SK-MEL-5 (cell line): ENCODE data around the gene SLC26A2. TPM values are rescaled to one million over a fixed set of nuclear protein-coding genes. Genes with fewer than 3 reads are reported as not detected.

Source experiments
- DNase-seq: peaks from one replicate; pipeline ENCODE4 v3.0.0-alpha.2; 2016; ENCODE audit warnings: low read depth, low spot score
- in situ Hi-C: cut with HindIII; loops from 2 replicates; pipeline ENCODE4 v1.10.0; 2016; ENCODE audit warnings: low sequenced_read_pairs, high pct_unique_total_duplicates, low pct_unique_long_range_greater_than_20kb
- polyA plus RNA-seq, 2 experiments: library from polyadenylated mRNA; depleted of rRNA; stranded (reverse); fragments of >200 nt; gene quantifications; 2 replicates each; pipeline ENCODE4 v1.2.3, GENCODE V29; 2015
- total RNA-seq: library from RNA; depleted of rRNA; stranded (reverse); fragments of >200 nt; shearing (Covaris generic); gene quantifications from 2 replicates; pipeline ENCODE4 v1.2.3, GENCODE V29; 2014; rRNA removed

SLC26A2 gene
- total RNA-seq, result 173 and 178 TPM in 2 replicates
- 138 and 192 TPM in 2 replicates for polyA plus RNA-seq (2015; cell fraction: cytosol; rRNA removed)
- polyA plus RNA-seq (2015; cell fraction: nucleus; rRNA removed), result 203 and 267 TPM in 2 replicates

DNA sequence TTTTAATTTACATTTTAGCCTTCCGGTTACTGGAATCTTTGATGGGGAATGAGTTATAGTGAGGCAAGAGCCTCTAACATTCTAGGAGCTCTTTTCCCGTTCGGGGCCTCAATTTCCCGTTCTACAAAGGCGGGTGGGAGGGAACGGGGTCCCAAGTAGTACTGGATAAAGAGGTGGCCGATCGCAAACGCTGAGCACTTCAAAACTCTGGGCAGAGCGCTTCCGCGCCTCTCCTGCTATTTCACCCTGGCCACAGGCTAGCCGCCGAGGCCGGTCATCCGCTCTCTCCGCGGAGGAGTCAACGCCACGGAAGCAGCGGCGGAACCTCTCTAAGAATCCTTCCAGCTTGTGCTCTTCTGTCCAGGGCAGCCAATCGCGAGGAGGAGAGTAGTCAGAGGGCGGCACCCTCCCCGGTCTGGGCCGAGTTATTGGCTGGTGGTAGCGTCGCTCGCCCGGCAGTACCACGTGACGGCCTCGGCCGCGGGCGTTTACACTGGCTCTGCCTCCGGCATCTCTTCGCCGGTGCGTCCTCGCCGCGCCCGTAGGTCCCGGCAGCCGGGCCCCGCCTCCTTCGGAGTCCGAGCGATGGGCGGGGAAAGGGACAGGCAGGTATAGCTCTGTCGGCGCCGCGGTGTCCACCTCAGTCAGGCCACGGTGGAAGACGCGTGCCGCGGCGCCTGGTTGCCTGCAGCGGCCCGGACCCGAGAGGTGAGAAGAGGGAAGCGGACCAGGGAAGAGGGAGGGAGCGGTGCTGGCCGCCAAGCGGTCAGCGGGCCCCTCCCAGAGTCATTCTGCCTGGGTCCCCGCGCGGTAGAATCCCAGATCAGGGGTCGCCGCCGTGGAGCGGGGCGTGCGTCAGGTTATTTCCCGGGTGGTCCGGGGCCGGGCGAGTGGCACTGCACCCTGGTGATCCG is at the start of gene SLC26A2:
Gene SLC26A2, plus strand, starts transcription at position 487 of the 914 bp plus-strand sequence. CDS start 16,895 bp downstream, outside the sequence.
- peak; percentile 96 for DNase-seq
- in situ Hi-C loops, result no loop called here

DNA sequence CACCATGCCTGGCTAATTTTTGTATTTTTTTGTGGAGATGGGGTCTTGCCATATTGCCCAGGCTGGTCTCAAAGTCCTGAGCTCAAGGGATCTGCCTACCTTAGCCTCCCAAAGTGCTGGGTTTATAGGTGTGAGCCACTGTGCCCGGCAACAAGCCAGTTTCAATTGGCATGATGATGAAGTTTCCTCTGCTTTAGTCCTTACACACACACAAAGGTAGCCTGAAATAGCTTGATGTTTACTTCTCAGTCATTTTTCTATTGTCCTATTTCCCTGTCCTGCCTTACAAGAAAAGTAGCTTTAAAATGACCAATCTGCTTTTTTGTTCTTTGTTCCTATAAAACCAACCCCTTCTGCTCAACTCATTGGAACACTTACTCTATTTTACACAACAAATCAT is 49.5 kb upstream of the SLC26A2 start:
- in situ Hi-C loops, result no loop called here
- no peak for DNase-seq

DNA sequence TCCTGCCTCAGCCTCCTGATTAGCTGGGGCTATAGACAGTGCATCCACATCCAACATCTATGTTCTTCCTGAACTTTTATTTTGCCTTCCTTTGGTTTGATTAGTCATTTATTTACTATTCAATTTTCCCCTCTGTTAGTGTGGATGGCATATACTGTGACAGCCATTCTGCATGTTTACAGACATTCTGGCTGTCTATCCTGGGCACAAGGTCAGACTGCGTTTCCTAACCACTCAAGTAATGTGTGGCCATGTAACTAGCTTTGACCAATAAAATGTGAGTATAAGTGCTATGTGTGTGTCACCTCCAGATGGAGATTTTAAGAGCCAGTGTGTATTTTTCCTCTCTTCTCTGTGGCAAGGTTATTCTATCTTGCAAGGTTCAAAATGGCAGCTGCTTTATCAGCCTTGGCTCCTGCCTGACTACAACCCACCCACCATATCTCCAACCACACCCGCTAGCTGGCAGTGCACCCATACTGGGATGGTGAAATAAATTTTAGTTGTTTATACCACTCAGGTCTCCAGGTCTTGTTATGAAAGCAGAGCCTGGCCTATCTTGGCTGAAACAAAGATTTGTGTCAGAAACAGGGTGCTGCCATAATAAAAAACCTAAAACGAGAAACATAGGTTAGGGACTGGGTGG is 48.2 kb upstream of the SLC26A2 start:
- DNase-seq, result no peak
- in situ Hi-C loops, result no loop called here

DNA sequence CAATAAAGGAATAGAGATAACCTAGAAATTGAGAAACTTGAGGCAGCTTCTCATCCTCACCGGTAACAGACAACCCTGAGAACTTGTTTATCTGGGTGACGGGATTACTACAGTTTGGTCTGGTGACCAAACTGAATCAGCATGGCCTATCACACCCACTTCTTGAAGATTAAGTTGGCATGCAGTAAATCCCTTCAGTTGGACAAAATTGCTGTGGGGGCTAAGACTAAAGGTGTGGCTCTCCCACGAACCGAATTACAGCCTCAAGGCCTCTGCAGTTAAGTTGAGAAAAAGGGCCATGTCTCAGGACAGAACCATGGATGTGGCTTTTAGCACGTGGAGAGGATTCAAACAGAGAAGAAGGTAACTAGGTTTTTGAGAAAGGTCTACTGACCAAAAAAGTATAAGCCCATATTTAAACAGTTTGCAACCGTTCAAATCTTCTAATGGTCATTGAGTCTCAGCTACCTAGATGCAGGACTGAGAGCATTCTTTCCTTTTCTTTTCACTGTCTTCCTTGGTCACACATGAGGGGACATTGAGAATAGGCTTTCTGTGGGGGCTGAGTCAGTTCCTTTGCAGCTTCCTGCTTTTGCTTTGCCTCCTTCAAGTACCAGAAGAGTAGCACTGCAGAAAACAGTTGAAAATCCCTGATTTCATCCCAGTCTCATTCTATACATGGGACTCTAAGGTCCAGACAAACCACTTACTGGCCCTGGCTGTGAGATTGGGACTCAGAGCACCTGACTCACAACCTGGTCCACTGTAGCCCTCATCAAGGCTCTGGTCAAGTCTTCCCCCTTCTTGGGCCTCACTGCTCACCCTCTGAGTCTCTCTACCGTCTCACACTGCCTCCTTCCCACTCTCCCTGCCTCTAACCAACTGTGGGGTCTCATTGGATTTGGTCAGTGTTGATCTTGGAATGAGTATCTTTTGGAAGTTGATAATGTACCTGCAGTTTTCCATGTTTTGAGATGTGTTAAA is 46.8 kb upstream of the SLC26A2 start:
- DNase-seq, result no peak
- in situ Hi-C loops, result no loop called here

DNA sequence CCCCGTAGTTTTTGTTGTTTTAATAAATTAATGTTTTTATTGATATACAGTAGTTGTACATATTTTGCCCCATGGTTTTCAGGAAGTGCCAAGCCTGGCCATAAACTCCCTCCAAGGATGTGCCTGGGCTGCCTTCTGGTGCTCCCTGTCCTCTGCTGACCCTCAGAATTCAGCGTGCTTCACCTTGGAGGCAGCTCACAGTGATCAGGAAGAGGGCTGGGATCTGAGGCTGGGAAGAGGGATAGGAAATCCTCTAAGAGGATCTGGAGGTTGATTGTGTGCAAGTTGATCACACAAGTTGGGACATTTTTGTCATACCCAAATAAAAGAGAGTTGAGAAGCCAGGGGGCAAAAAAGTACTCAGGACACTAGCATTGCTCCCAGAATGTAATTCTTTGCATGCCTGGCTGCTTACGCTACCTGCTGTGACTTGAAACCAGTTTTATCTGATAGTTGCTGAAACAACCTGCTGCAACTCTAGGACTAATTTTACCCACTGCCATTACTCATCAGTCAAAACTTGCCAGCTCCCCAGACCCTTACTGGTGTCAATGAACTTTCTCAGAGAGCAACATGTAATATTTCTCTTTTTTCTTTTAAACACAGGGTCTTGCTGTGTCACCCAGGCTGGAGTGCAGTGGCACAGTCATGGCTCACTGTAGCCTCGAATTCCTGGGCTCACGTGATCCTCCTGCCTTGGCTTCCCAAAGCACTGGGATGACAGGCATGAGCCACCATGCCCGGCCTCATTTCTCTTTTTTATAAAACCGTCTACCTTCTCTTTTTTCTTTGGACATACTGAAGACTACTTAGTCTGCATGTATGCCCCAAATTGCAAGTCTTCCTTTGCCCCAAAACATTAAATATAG is 44.9 kb upstream of the SLC26A2 start:
- in situ Hi-C loops, result no loop called here
- DNase-seq, result no peak

DNA sequence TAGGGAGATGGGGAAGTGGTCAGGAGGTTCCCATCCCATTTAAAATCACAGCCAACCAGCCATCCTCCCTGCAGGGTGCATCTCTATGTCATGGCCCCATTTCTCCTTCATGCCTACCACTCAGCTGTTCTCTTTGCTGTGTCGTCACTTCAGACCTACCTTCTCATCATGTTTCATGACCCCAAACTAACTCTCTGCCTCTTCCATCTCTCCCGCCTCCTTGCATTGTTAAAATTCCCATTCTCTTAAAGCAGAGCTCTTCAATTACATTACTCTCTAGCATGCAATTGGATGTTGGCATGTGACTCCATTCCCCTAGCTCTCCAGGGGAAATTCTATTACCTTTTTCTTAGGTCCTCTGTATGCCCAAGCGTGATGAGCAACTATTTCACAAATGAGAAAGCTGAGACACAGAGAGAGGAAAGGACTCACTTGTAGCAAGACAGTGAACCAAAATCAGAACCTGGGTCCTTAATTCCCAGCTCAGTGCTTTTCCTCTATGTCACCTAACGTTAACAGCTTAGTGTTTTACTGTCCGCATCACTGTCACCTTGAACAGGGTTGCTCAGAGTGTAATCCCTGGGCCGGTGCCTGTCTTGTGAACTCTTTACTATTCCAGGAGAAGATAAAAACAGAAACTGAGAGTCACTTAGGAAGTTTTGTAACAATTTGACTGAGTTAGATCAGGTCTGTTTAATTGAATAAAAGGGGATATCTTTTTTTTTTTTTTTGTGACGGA is 44.1 kb upstream of the SLC26A2 start:
- in situ Hi-C loops, result no loop called here
- no peak for DNase-seq

DNA sequence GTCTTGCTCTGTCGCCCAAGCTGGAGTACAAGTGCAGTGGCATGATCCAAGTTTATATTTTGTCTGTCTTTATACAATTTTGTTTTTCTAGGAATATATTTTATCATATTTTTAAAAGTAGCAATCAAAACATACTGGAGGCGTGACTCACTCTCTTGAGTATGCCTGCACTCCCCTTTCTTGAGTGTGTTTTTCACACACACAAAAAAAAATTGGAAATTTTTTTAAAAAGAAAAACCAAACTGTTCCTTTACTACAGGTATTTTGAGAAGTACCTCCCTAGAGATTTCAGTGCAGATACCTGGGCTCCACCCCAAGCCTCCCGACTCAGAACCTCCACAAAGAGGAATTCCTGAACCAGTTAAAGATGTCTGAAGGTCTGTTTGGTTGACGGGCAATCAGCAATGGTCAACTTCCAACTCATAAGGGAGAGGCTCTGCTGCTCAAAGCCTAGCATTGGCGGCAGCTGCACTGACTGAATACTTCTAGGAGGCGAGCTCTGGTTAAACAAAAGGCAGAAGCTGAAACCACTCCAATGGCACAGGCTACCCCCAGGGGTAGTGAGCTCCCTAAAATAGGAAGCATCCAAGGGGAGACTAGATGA is 43.4 kb upstream of the SLC26A2 start:
- in situ Hi-C loops, result no loop called here
- DNase-seq, result no peak

DNA sequence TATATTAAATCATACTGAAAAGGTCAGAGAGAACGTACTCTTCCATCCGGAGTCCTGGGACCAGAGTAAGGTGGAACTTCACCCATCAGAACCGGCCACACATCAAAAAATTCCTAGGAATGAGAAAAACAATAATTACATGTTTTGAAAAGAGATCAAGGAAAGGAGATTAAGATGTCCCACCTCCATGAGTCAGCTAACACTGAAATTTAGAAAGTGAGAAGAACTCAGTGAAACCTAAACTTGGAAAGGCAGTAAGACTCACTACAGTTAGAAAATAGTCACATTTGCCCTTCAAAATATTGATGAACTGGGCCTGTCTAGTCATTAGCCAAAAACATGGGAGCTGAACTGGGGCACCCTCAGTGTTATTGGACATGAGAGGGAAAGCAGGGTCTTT is 39.0 kb upstream of the SLC26A2 start:
- in situ Hi-C loops, result no loop called here

DNA sequence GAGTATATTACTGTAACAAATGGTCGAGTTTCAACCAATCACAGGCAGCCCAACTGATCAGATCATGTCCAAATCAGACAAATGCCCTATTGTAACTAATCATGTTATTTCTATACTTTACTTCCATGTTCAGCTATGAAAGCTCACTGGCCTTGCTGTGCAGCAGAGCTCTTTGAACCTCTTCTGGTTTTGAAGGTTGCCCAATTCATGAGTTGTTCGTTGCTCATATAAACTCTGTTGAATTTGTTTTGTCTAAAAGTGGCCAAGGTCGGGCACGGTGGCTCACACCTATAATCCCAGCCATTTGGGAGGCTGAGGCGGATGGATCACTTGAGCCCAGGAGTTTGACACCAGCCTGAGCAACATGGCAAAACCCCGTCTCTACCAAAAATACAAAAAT is 37.6 kb upstream of the SLC26A2 start:
- in situ Hi-C loops, result no loop called here
- DNase-seq, result no peak

More for the DNA sequence above, 39.0 kb upstream of the SLC26A2 start:
- no peak for DNase-seq

DNA sequence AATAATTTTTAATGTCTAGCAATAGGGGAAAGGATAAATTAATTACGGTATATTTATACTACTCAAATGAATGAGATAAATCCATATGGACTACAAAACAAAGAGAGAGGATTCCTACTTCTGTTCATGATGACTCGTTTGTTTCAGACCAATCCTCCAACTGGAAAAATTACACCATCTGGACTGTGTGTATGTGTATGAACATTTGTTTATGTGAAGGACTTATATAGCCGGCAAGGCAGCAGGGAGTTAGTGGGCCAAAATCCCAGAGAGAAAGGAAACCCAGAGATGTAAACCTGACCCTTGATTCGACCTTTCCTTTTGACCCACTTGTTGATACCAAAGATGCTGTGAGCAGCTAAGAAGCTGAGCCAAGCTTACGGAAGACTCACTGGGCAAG is 36.1 kb upstream of the SLC26A2 start:
- in situ Hi-C loops, result no loop called here
- no peak for DNase-seq

DNA sequence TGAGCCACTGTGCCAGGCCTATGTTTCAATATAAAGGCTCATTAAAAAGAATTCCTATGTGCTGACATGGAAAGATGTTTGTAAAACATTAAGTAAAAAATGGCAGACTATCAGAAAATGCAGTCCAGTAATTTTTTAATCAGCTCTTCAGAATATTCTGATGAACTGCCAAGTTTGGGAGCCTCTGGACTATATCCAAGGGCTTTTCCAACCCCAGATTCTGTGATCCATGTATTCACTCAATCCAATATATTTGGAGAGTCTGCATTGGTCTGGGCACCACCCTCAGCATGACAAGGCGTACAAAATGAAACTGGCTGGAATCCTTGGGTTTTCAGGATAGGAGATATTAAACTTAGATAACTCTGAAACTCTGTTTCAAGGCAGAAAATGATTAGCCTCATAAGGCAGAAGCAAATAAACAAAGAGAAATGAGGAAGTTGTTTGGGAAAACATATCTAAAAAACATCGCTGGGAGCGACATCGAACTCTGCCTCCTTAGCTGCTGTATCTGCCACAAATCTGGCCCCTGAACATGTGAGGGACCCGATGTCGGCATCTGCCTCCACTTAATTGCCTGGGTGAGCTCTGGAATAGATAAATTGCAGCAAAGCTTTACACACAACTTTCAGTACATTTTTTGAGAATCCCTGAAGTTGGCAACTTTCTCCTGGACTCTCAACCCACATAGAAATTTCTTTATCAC is 30.4 kb upstream of the SLC26A2 start:
- no peak for DNase-seq
- in situ Hi-C loops, result no loop called here

DNA sequence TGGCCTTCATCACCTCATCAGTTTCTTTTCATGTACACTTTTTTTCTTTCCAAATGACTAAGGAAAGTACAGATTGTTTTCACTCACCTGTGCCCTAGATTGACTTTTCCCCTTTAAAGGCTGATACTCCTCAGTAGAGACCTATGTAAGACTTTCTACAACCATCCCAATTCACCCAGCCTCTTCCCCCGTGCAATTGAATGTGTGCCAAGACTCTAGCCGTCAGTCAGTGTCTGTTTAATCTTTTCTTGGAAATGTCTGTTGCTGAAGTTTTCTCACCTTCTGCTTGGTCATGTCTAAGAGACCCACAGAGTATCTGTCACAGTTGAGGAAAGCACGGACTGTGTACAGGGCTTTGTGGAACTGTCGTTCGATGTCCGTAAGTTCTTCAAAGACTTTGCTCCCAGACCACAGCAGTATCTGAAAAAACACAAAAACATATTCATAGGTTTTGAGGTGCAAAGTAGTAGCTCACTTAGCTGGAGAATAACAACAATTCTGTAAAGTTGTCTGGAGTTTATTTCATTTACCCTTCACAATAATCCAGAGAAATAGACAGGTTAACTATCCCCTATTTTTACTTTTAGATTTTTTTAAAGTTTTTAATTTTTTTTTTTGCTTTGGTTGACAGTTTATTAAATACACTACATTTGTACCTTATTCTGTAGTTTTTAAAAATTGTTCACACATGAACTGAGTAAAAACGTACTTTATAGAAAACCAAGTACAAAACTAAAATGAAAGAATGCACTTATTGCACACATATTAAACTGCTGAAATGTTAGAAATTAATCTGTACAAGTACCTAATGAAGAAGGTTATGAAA is 29.6 kb upstream of the SLC26A2 start:
- no peak for DNase-seq
- in situ Hi-C loops, result no loop called here

DNA sequence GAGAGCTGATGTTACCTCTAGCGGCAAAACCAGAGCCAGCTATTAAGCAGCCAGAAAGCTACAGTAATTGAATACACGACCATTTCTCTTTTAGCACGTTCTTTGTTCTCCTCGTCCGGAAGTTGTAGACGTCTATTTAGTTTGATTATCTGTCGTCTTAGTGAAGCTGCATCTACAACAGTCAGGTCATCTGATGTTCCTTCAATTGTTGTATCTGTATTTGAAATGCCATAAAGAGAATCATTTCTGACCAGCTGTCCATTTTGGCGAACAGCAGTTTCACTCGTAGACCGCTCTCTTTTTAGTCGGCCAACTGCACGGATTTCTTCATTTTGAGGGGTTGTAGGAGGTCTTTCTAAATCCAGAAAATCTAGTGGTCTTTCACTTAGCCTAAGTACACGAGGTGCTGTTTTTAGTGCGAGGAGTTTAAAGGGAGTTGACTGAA is 28.5 kb upstream of the SLC26A2 start:
- no peak for DNase-seq
- in situ Hi-C loops, result no loop called here
